Liver (tissue), 3 donors: Measurements from ENCODE around the gene CISTR.

Source experiments
- EGR1 ChIP-seq, 2 donors: IDR thresholded peaks; 2 replicates each; pipeline ENCODE4 v1.6.1; 2016 to 2018; ENCODE audit warnings: antibody characterized with exemption in 2 of 2, low read depth in 2 of 2
- HNF4A ChIP-seq, 2 donors: conservative IDR thresholded peaks; 2 replicates each; pipeline ENCODE4 v1.6.1; 2016; ENCODE audit warnings: antibody characterized with exemption in 2 of 2, mild to moderate bottlenecking in 2 of 2
- JUND ChIP-seq, 2 donors: IDR thresholded peaks; 2 replicates each; pipeline ENCODE4 v1.6.1; 2016; ENCODE audit warnings: antibody characterized with exemption in 2 of 2
- RAD21 ChIP-seq, 2 donors: IDR thresholded peaks; 2 replicates each; pipeline ENCODE4 v1.6.1; 2016; ENCODE audit warnings: antibody characterized with exemption in 2 of 2, mild to moderate bottlenecking in 2 of 2
- RXRA ChIP-seq, 2 donors: IDR thresholded peaks; 2 replicates each; pipeline ENCODE4 v1.6.1; 2017 to 2018; ENCODE audit warnings: antibody characterized with exemption in 2 of 2, mild to moderate bottlenecking in 1 of 2
- SP1 ChIP-seq: IDR thresholded peaks from 2 replicates; pipeline ENCODE4 v1.6.1; 2018; ENCODE audit warnings: antibody characterized with exemption, mild to moderate bottlenecking
- TAF1 ChIP-seq: conservative IDR thresholded peaks from 2 replicates; pipeline ENCODE4 v1.6.1; 2016; ENCODE audit warnings: antibody characterized with exemption, mild to moderate bottlenecking
- YY1 ChIP-seq: IDR thresholded peaks from 2 replicates; pipeline ENCODE4 v1.6.1; 2016; ENCODE audit warnings: antibody characterized with exemption, mild to moderate bottlenecking
- TF ChIP-seq, protein P1 (sequence below): fragments of 150-350 bp; IDR thresholded peaks from 2 replicates; pipeline ENCODE4 v1.5.1; 2017; ENCODE audit warnings: improper control_type of control experiment, low read depth, low read length; ENCODE audit not compliant: missing input control
- TF ChIP-seq, protein P2 (sequence below): IDR thresholded peaks from 2 replicates; pipeline ENCODE4 v1.6.1; 2016; ENCODE audit warnings: antibody characterized with exemption, mild to moderate bottlenecking
- TF ChIP-seq, protein P3 (sequence below): IDR thresholded peaks from 2 replicates; pipeline ENCODE4 v1.6.1; 2016; ENCODE audit warnings: antibody characterized with exemption
- donor health status: healthy.
- donor health status: healthy.

DNA sequence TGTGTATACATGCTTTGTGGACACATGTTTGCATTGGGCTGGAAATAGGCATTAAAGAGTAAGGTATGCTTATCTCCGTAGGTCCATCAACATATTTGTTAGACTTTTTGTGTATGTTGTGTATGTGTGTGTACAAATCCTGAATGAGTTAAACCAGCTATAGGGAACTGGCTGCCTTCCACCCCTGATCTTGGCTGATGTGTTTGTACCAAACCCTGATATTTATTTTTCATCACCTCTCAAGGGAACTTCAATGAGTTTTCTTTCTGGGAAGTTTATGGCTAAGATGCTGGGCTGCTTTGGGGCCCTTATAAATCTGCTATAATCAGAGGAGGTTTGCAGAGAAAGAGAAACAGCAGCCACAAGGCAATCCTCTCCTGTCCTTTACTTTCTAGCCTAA lies 37.1 kb upstream of the CISTR start:
- TF ChIP-seq, protein P1, sequence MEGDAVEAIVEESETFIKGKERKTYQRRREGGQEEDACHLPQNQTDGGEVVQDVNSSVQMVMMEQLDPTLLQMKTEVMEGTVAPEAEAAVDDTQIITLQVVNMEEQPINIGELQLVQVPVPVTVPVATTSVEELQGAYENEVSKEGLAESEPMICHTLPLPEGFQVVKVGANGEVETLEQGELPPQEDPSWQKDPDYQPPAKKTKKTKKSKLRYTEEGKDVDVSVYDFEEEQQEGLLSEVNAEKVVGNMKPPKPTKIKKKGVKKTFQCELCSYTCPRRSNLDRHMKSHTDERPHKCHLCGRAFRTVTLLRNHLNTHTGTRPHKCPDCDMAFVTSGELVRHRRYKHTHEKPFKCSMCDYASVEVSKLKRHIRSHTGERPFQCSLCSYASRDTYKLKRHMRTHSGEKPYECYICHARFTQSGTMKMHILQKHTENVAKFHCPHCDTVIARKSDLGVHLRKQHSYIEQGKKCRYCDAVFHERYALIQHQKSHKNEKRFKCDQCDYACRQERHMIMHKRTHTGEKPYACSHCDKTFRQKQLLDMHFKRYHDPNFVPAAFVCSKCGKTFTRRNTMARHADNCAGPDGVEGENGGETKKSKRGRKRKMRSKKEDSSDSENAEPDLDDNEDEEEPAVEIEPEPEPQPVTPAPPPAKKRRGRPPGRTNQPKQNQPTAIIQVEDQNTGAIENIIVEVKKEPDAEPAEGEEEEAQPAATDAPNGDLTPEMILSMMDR, result no peak
- TF ChIP-seq TAF1, result no peak
- TF ChIP-seq JUND (IDR thresholded peaks at IDR 0.05), result no peak
- TF ChIP-seq SP1, result no peak
- TF ChIP-seq, protein P2, sequence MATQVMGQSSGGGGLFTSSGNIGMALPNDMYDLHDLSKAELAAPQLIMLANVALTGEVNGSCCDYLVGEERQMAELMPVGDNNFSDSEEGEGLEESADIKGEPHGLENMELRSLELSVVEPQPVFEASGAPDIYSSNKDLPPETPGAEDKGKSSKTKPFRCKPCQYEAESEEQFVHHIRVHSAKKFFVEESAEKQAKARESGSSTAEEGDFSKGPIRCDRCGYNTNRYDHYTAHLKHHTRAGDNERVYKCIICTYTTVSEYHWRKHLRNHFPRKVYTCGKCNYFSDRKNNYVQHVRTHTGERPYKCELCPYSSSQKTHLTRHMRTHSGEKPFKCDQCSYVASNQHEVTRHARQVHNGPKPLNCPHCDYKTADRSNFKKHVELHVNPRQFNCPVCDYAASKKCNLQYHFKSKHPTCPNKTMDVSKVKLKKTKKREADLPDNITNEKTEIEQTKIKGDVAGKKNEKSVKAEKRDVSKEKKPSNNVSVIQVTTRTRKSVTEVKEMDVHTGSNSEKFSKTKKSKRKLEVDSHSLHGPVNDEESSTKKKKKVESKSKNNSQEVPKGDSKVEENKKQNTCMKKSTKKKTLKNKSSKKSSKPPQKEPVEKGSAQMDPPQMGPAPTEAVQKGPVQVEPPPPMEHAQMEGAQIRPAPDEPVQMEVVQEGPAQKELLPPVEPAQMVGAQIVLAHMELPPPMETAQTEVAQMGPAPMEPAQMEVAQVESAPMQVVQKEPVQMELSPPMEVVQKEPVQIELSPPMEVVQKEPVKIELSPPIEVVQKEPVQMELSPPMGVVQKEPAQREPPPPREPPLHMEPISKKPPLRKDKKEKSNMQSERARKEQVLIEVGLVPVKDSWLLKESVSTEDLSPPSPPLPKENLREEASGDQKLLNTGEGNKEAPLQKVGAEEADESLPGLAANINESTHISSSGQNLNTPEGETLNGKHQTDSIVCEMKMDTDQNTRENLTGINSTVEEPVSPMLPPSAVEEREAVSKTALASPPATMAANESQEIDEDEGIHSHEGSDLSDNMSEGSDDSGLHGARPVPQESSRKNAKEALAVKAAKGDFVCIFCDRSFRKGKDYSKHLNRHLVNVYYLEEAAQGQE, result no peak
- no peak for TF ChIP-seq RAD21 (IDR thresholded peaks at IDR 0.05)
- TF ChIP-seq, protein P3, sequence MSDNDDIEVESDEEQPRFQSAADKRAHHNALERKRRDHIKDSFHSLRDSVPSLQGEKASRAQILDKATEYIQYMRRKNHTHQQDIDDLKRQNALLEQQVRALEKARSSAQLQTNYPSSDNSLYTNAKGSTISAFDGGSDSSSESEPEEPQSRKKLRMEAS, result no peak
- TF ChIP-seq EGR1 (IDR thresholded peaks at IDR 0.05; ENCODE audit: low read depth in 2 of 2), result no peak
- no peak for TF ChIP-seq YY1
- TF ChIP-seq HNF4A (conservative IDR thresholded peaks at IDR 0.05), result no peak
- TF ChIP-seq RXRA (IDR thresholded peaks at IDR 0.05), result no peak
